ENCODE data around the gene PTBP2. TPM values are rescaled to one million over a fixed set of nuclear protein-coding genes. Genes with fewer than 3 reads are reported as not detected.

Gene PTBP2
- total RNA-seq, 1 donor from 2014 or later = 75.5 TPM

GRCh38 chr1:96721053-96721415 is 550 bp upstream of the PTBP2 start:
- peaks cover 18% of the 10 kb centered on the region for H3K36me3 Mint-ChIP-seq (ENCODE audit: low read depth)
- peak overlapping the region; percentile 93 for H3K4me3 Mint-ChIP-seq
- H3K27ac Mint-ChIP-seq (ENCODE audit: unreplicated experiment) = peak overlapping the region; percentile 100
- H3K4me1 Mint-ChIP-seq = peaks cover 31% of the 10 kb centered on the region
- DNase-seq (ENCODE audit: low read depth, low spot score) = no peak
- H3K27me3 Mint-ChIP-seq (ENCODE audit: low read depth) = no peaks in the 10 kb centered on the region
- TF ChIP-seq CTCF (conservative IDR thresholded peaks at IDR 0.05) = no peak
- no peaks in the 10 kb centered on the region for H3K9me3 Mint-ChIP-seq

- no peaks in the 10 kb centered on the region for H3K27me3 Mint-ChIP-seq (ENCODE audit: low read depth)
- peak overlapping the region; percentile 100 for H3K27ac Mint-ChIP-seq (ENCODE audit: unreplicated experiment)
- no peaks in the 10 kb centered on the region for H3K9me3 Mint-ChIP-seq
- no peak for TF ChIP-seq CTCF (conservative IDR thresholded peaks at IDR 0.05)
- H3K4me1 Mint-ChIP-seq = peaks cover 38% of the 10 kb centered on the region
- DNase-seq (ENCODE audit: low read depth, low spot score) = peak; percentile 55
- peaks cover 24% of the 10 kb centered on the region for H3K36me3 Mint-ChIP-seq (ENCODE audit: low read depth)
- H3K4me3 Mint-ChIP-seq = peak overlapping the region; percentile 93
Measured at GRCh38 chr1:96722161-96722922, 758 bp downstream of the PTBP2 start.

- no peak for DNase-seq (ENCODE audit: low read depth, low spot score)
- peaks cover 28% of the 10 kb centered on the region for H3K36me3 Mint-ChIP-seq (ENCODE audit: low read depth)
- H3K4me1 Mint-ChIP-seq = peaks cover 42% of the 10 kb centered on the region
- peak overlapping the region; percentile 100 for H3K27ac Mint-ChIP-seq (ENCODE audit: unreplicated experiment)
- no peak for TF ChIP-seq CTCF (conservative IDR thresholded peaks at IDR 0.05)
- peak overlapping the region; percentile 93 for H3K4me3 Mint-ChIP-seq
- H3K27me3 Mint-ChIP-seq (ENCODE audit: low read depth) = no peaks in the 10 kb centered on the region
- no peaks in the 10 kb centered on the region for H3K9me3 Mint-ChIP-seq
Measured at GRCh38 chr1:96722958-96723357, 1.4 kb downstream of the PTBP2 start.

- Mint-ChIP-seq H3K4me1 (peaks cover 46% of the 10 kb centered on the region), H3K27me3 (ENCODE audit: low read depth) (no peaks in the 10 kb centered on the region), H3K36me3 (ENCODE audit: low read depth) (peaks cover 31% of the 10 kb centered on the region), H3K4me3 (peak overlapping the region; percentile 93), H3K9me3 (no peaks in the 10 kb centered on the region), H3K27ac (ENCODE audit: unreplicated experiment) (peak overlapping the region; percentile 100)
- no peak for TF ChIP-seq CTCF (conservative IDR thresholded peaks at IDR 0.05)
- DNase-seq (ENCODE audit: low read depth, low spot score) = no peak
Measured at GRCh38 chr1:96723377-96723776, 1.8 kb downstream of the PTBP2 start.

- DNase-seq (ENCODE audit: low read depth, low spot score) = no peak
- H3K27me3 Mint-ChIP-seq (ENCODE audit: low read depth) = no peaks in the 10 kb centered on the region
- TF ChIP-seq CTCF (conservative IDR thresholded peaks at IDR 0.05) = no peak
- H3K27ac Mint-ChIP-seq (ENCODE audit: unreplicated experiment) = no peak overlapping the region
- peak overlapping the region; percentile 93 for H3K4me3 Mint-ChIP-seq
- H3K9me3 Mint-ChIP-seq = no peaks in the 10 kb centered on the region
- H3K4me1 Mint-ChIP-seq = peaks cover 48% of the 10 kb centered on the region
- peaks cover 34% of the 10 kb centered on the region for H3K36me3 Mint-ChIP-seq (ENCODE audit: low read depth)
Measured at GRCh38 chr1:96723936-96724335, 2.4 kb downstream of the PTBP2 start.

Data from neural crest cell (in vitro differentiated cells).